HepG2 (cell line): ENCODE data around the gene HSP90AB1. TPM values are rescaled to one million over a fixed set of nuclear protein-coding genes. Genes with fewer than 3 reads are reported as not detected.
A peak's percentile ranks its signal among the peaks of the same experiment; 100 is the strongest.

Experiments used
- CAMTA2 ChIP-seq: sonication (generic); formaldehyde crosslinking; IDR thresholded peaks from 2 replicates; pipeline ENCODE4 v1.4.0; 2020; ENCODE audit warnings: mild to moderate bottlenecking, missing genetic modification reagents, borderline replicate concordance
- ELF1 ChIP-seq: sonication (generic); formaldehyde crosslinking; IDR thresholded peaks from 2 replicates; pipeline ENCODE4 v1.4.0; 2020; ENCODE audit warnings: missing genetic modification reagents
- ELK4 ChIP-seq: sonication (generic); formaldehyde crosslinking; IDR thresholded peaks from 2 replicates; pipeline ENCODE4 v1.9.0; 2021; ENCODE audit warnings: missing genetic modification reagents, borderline replicate concordance
- FOSL2 ChIP-seq: sonication (generic); formaldehyde crosslinking; IDR thresholded peaks from 2 replicates; pipeline ENCODE4 v1.4.0; 2020; ENCODE audit warnings: missing genetic modification reagents
- JARID2 ChIP-seq: sonication (generic); formaldehyde crosslinking; IDR thresholded peaks from 2 replicates; pipeline ENCODE4 v1.8.1; 2023; ENCODE audit warnings: missing genetic modification reagents, inconsistent platforms; ENCODE audit not compliant: insufficient replicate concordance
- MIER2 ChIP-seq: IDR thresholded peaks from 2 replicates; pipeline ENCODE4 v1.6.1; 2016; ENCODE audit warnings: missing biosample characterization, missing genetic modification reagents
- NR2C2 ChIP-seq: sonication (generic); formaldehyde crosslinking; IDR thresholded peaks from 2 replicates; pipeline ENCODE4 v1.4.0; 2020; ENCODE audit warnings: missing genetic modification reagents, mild to moderate bottlenecking, moderate library complexity, borderline replicate concordance
- PHF8 ChIP-seq: sonication (generic); formaldehyde crosslinking; IDR thresholded peaks from 2 replicates; pipeline ENCODE4 v1.5.0; 2020; ENCODE audit warnings: missing genetic modification reagents
- PTBP1 ChIP-seq: fragments of 200-400 bp; formaldehyde crosslinking; IDR thresholded peaks from 2 replicates; pipeline ENCODE4 v1.6.1; 2018; ENCODE audit warnings: low read length, low read depth; ENCODE audit not compliant: poor library complexity, severe bottlenecking
- SRF ChIP-seq: IDR thresholded peaks from 2 replicates; pipeline ENCODE4 v1.6.1; 2011; ENCODE audit warnings: mild to moderate bottlenecking, low read depth, low read length, moderate library complexity
- TERF1 ChIP-seq: sonication (generic); formaldehyde crosslinking; IDR thresholded peaks from 2 replicates; pipeline ENCODE4 v1.8.0; 2022; ENCODE audit warnings: mild to moderate bottlenecking, missing genetic modification reagents, moderate library complexity
- TOE1 ChIP-seq: sonication (generic); formaldehyde crosslinking; IDR thresholded peaks from 2 replicates; pipeline ENCODE4 v1.4.0; 2020; ENCODE audit warnings: mild to moderate bottlenecking, missing genetic modification reagents
- ZMYM4 ChIP-seq: sonication (generic); formaldehyde crosslinking; IDR thresholded peaks from 2 replicates; pipeline ENCODE4 v1.8.1; 2023; ENCODE audit warnings: mild to moderate bottlenecking, missing genetic modification reagents
- ZNF292 ChIP-seq: sonication (generic); formaldehyde crosslinking; IDR thresholded peaks from 2 replicates; pipeline ENCODE4 v1.8.1; 2022; ENCODE audit warnings: mild to moderate bottlenecking, low read depth, missing genetic modification reagents, borderline replicate concordance
- ZNF460 ChIP-seq: sonication (generic); formaldehyde crosslinking; IDR thresholded peaks from 2 replicates; pipeline ENCODE4 v1.5.1; 2020; ENCODE audit warnings: missing genetic modification reagents, mild to moderate bottlenecking, borderline replicate concordance
- ZNF687 ChIP-seq: sonication (generic); formaldehyde crosslinking; IDR thresholded peaks from 2 replicates; pipeline ENCODE4 v1.5.1; 2020; ENCODE audit warnings: mild to moderate bottlenecking, missing genetic modification reagents, moderate library complexity
- ZNF7 ChIP-seq: IDR thresholded peaks from 2 replicates; pipeline ENCODE4 v1.6.1; 2016; ENCODE audit warnings: missing biosample characterization, missing genetic modification reagents
- ZNF878 ChIP-seq: sonication (generic); formaldehyde crosslinking; IDR thresholded peaks from 2 replicates; pipeline ENCODE4 v1.8.1; 2023; ENCODE audit warnings: mild to moderate bottlenecking, missing genetic modification reagents, moderate library complexity
- polyA plus RNA-seq, 8 experiments: library from polyadenylated mRNA; depleted of rRNA in 3 of 8; stranded (reverse) in 7 of 8; unstranded in 1 of 8; fragments of >200 nt; fragmentation: Illumina TruSeq in 4 of 8; extraction: Trizol in 4 of 8; gene quantifications; 2 replicates each; pipeline versions ENCODE4 v1.2.1 to v1.2.3, GENCODE V29; 2011 to 2016; ENCODE audit warnings: low read depth in 4 of 8, missing spikeins in 1 of 8, mixed read lengths in 1 of 8; ENCODE audit not compliant: insufficient read depth in 1 of 8
- total RNA-seq, 5 experiments: library from RNA; depleted of rRNA; stranded (reverse); fragments of >200 nt; fragmentation: Illumina TruSeq; extraction: Trizol; gene quantifications; 2 replicates each; pipeline ENCODE4 v1.2.3, GENCODE V29; 2016; ENCODE audit warnings: low read depth in 1 of 5
- TF ChIP-seq, protein P1 (sequence below): IDR thresholded peaks from 2 replicates; pipeline ENCODE4 v1.4.0; 2020; ENCODE audit warnings: mild to moderate bottlenecking, missing genetic modification reagents

Gene HSP90AB1
- total and polyA plus RNA-seq, 2 of the 13 experiments (the other 11 are each of a cell fraction or from before 2014, with no cell fraction given): 1,325 to 1,472 TPM

GRCh38 chr6:44263354-44264100 is 16.6 kb downstream of the HSP90AB1 start (continued):
- TF ChIP-seq ZNF687 (CRISPR knock-in tag) (peak; percentile 74), ZNF292 (CRISPR knock-in tag) (no peak), SRF (no peak), NR2C2 (CRISPR knock-in tag) (no peak), PTBP1 (no peak), ZNF460 (CRISPR knock-in tag) (no peak), JARID2 (CRISPR knock-in tag) (no peak), FOSL2 (CRISPR knock-in tag) (no peak), PHF8 (no peak), ZNF878 (CRISPR knock-in tag) (no peak), MIER2 (CRISPR knock-in tag) (no peak), TOE1 (CRISPR knock-in tag) (no peak), ZNF7 (CRISPR knock-in tag) (no peak), ELF1 (peak; percentile 47), CAMTA2 (CRISPR knock-in tag) (no peak), ZMYM4 (CRISPR knock-in tag) (no peak), TERF1 (CRISPR knock-in tag) (no peak), ELK4 (no peak)
- TF ChIP-seq, protein P1, sequence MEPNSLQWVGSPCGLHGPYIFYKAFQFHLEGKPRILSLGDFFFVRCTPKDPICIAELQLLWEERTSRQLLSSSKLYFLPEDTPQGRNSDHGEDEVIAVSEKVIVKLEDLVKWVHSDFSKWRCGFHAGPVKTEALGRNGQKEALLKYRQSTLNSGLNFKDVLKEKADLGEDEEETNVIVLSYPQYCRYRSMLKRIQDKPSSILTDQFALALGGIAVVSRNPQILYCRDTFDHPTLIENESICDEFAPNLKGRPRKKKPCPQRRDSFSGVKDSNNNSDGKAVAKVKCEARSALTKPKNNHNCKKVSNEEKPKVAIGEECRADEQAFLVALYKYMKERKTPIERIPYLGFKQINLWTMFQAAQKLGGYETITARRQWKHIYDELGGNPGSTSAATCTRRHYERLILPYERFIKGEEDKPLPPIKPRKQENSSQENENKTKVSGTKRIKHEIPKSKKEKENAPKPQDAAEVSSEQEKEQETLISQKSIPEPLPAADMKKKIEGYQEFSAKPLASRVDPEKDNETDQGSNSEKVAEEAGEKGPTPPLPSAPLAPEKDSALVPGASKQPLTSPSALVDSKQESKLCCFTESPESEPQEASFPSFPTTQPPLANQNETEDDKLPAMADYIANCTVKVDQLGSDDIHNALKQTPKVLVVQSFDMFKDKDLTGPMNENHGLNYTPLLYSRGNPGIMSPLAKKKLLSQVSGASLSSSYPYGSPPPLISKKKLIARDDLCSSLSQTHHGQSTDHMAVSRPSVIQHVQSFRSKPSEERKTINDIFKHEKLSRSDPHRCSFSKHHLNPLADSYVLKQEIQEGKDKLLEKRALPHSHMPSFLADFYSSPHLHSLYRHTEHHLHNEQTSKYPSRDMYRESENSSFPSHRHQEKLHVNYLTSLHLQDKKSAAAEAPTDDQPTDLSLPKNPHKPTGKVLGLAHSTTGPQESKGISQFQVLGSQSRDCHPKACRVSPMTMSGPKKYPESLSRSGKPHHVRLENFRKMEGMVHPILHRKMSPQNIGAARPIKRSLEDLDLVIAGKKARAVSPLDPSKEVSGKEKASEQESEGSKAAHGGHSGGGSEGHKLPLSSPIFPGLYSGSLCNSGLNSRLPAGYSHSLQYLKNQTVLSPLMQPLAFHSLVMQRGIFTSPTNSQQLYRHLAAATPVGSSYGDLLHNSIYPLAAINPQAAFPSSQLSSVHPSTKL (CRISPR knock-in tag): 0 out of 2 replicates have a peak, but pooled peaks have one; percentile 20
